SHP77 treated with DMSO at 0.1 percent for 48 hours (cell line): ENCODE results near the gene MAP3K7.

ENCODE experiments used
- DNase-seq: peaks from one replicate; lab custom pipeline; 2025; lab: John Stamatoyannopoulos, UW

MAP3K7 gene

DNA sequence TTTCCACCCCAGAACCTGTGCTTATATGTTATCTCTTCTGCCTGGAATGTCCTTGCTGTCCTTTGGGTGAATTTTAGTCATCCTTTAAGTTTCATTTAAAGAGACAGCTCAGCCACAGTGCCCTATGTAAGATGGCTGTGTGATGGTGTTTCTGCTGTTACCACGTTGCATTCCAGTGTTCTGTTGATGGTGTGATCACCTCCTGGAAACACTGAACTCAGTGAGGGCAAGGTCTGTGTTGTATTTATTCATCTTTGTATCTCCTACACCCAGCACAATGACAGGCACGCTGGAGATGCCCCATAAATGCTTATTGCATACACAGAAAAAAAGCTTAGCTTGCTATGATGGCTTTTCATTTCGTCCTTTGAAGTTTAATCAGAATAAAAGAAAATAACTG lies 102.5 kb downstream of the MAP3K7 start:
- DNase-seq = no peak

DNA sequence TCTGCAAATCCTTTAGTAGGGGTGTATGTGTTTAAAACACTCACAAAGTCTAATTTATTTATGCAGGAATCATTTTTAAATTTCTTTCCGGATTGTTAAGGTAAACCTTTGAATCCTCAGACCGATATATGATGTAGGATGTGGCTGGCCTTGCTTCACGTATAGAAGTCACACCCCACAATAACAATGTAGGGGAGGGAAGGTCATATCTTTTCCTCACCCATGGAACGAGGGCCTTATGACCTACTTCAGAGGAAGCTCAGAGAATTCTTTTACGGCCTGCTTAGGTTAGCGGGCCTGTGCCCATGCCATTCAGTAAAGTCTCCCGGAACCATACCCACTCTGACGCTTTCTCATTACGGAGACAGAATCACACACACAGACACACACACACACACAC lies 102.9 kb downstream of the MAP3K7 start:
- DNase-seq = no peak

DNA sequence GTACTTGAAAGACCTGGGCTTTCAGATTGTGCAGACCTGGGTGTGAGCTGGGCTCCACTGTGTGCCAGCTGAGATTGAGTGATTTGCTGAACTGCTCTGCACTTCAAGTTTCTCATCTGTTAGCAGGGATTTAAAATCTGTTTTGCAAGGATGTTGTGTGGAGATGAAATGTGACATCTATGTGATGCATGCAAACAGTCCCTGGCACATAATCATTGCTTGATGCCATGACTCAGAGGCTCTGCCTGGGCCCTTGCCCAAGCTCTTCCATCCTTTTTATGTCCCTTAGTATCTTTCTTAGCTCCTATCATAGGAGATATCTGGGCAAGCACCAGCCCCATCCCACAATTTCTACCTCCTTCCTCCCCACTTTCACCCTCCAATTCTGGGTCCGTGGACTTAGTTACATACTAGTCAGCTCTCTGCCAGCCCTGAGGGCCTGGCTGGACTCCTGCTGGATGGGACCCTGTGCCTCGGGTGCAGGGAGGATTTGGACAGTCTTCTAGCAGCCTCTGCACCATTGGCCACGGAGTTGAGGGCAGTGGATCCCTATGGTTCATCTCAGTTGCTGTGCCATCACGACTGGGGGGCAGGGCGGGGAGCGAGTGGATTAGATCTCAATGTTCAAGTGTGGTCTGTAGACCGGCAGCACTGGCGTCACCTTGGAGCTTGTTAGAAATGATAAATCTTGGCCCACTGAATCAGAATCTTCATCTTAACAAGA lies 103.6 kb downstream of the MAP3K7 start:
- no peak for DNase-seq

DNA sequence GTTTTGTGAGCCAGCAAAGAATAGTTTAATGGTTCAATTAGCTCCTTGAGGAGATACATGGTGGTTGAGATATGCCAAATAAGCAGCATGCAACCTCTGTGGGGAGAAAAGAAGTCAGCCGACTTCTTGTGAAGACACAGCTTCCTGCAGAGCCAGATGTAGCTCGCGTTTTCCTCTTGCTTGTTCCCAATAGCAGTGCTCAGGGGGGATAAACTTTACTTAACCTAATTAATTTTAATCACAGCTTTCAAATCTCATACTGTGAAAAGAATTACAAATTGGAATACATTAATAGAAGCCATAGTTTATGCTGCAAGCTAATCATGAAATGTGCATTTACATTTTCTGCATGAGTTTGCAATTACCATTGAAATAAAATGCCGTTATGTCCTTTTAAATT lies 106.2 kb downstream of the MAP3K7 start:
- DNase-seq = no peak

DNA sequence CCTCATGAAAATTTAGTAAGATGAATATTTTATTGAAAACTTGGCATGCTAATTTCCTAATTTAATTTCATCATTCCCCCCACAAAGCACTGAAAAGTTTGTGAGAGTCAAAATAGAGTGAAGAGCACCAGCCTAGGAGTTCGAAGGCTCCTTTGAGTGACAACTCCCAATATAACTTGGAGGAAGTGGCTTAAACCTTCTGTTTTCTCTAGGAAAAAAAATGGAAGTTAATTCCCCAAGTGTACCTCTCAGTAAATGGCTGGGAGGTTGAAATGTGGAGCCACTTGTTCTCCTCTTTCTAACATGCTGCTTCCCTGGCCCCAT lies 107.3 kb downstream of the MAP3K7 start:
- no peak for DNase-seq

DNA sequence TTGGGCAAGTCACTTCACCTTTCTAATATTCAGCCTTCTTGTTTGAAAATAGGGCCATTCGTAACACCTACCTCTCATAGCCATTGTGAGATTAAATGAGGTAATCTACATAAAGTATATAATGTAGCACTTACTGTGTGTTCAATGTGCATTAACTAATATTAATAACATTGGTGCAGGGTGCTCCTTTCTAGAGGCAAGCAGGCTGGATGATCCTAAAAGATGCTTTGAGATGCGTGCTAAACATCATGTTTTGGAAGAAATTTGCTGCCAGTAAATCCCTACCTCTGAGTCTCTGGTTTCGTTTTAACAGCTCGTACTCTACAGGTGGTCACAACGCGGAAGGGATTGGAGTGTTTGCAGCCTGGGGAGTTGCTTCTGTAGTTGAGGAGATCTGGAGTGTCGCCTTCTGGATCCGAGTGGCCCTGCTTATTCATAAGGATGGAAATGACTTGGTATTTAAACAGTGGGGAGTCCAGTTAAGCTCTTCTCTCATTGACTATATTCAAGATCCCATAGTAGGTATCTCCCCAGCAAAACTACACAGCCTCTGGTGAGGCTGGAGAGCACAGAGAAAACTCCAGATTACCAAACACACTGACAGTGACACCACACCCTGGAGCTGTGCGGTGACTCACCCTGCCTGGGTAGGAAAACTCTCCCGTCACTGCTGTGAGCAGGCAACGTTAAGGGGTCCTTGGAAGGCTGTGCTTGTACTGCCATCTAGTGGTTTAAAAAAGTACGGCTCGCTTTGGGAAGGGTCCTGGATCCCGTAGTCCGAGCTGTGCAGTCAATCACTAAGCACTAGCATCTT lies 107.9 kb downstream of the MAP3K7 start:
- DNase-seq = peak; percentile 71

DNA sequence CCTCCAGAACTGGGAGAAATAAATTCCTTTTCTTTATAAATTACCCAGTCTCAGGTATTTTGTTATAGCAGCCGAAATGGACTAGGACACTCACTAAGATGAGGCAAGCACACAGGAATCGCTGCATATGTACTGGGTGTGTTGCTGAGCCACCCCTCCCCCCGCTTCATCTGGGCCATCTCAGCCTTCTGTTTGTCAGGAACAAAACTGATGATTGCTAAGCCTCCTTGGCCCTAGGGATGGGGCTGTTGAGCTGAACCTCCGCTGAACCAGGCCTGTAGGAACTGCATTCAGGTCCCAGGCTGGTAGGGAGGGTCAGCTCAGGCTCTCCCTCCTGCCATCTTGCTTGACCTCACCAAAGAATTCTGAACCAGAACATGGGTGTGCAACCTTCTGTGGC lies 108.6 kb downstream of the MAP3K7 start:
- DNase-seq = no peak

DNA sequence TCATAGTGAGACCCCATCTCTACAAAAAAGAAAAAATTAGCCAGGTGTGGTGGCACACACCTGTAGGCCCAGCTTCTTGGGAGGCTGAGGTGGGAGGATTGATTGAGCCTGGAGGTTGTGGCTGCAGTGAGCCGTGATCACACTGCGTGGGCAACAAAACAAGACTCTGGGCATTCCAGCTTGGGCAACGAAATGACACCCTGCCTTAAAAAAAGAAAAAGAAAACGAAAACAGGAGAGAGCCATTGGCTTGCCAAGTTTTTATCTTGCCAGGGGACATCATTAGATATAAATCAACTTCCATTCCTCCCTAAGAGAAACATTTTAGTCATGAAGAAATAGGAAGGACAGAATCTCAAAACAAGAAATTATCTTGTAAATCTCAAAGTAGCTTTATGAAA lies 109.5 kb downstream of the MAP3K7 start:
- no peak for DNase-seq

DNA sequence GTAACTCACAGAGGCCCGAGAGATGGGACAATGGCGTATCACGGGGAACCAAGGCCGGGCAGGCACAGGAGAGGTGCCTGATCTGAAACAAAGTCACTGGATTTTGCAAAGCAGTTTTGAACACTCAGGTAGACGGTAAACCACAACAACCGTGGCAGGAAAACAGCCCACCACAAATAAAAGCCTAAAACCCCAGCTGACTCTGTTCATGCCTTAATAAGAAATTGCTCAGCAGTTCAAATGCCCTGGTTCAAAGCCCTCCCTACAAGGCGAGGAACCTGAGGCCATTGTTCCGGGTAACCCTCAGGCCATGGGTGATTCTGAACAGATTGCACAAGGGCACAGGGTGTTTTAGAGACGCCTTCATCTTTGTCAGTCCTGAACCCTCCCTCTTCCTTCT lies 114.2 kb downstream of the MAP3K7 start:
- no peak for DNase-seq

DNA sequence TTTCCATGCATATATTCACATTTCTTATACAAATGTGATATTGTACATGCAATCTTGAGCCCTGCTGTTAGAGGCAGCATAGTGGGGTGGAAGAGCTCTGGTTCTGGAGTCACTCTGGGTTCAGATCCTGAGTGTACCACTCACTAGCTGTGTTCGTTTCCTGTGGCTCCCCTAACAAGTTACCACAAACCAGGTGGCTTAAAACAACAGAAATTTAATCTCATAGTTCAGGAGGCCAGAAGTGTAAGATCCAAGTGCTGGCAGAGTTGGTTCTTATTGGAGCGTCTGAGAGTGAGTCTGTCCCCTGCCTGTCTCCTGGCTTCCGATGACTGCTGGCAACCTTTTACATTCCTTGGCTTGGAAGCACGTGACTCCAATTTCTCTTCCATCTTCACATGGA lies 115.6 kb downstream of the MAP3K7 start:
- no peak for DNase-seq

DNA sequence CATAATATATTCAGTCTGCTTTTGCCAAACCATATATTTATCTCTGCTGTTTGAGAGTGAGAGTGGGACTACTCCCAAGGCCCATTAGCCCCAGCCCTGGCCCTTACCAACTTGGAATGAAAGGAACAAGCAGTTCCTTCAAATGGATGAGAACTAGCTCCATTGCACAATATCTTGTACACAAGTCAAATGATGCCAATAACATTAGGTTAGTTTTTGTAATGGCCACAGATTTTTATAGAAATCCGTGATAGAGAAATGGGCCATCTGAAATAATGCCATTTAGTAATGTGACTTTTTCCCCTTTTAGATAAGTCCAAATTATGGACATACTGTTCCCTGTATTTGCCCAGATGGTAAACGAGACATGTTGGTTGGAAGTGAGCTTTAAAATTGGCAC lies 117.0 kb downstream of the MAP3K7 start:
- DNase-seq = no peak

DNA sequence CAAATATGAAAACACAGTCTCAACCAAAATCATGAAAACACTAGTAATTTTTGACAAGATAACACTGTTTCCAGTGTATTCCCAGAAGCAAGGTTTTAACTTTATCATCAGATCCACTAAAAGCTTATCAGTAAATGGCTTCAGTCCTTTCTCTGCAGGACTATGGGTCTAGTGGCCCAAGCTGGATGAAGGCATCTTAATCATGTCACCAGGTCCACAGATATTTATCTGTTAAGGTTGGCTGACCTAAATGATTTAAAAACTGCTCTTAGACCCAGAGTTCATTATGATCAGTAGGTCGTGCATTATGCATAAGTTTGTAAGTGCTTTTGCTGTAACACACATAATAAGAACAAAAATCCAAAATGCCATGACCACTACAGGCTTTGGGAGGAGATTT lies 118.0 kb downstream of the MAP3K7 start:
- DNase-seq = no peak

DNA sequence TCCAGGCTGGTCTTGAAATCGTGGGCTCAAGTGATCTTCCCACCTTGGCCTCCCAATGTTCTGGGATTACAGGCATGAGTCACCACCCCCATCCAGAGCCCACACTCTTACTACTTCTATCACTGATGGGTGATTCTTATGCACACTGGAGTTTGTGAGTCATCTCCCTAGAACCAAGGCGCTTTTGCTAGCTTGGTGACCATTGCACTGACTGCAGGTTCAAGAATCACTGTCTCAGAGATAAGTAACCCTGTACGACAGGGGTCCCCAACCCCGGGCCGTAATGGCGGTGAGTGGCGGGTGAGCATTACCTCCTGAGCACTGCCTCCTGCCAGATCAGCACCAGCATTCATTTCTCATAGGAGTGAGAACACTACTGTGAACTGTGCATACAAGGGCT lies 118.8 kb downstream of the MAP3K7 start:
- DNase-seq = no peak

DNA sequence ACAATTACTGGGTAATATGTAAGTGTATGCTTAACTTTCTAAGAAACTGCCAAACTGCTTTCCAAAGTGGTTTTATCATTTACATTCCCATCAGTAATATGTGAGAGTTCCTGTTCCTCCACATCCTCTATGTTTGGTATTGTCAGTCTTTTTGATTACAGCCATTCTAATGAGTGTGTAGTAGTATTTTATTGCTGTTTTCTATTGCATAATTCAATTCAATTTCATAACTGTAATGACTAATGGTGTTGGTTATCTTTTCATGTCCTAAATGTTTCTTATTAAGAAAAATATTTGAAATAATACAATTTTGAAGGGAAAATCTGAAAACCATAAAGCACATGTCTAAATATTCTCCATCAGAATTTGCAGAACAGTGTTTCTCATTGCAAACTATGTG lies 119.3 kb downstream of the MAP3K7 start:
- no peak for DNase-seq

DNA sequence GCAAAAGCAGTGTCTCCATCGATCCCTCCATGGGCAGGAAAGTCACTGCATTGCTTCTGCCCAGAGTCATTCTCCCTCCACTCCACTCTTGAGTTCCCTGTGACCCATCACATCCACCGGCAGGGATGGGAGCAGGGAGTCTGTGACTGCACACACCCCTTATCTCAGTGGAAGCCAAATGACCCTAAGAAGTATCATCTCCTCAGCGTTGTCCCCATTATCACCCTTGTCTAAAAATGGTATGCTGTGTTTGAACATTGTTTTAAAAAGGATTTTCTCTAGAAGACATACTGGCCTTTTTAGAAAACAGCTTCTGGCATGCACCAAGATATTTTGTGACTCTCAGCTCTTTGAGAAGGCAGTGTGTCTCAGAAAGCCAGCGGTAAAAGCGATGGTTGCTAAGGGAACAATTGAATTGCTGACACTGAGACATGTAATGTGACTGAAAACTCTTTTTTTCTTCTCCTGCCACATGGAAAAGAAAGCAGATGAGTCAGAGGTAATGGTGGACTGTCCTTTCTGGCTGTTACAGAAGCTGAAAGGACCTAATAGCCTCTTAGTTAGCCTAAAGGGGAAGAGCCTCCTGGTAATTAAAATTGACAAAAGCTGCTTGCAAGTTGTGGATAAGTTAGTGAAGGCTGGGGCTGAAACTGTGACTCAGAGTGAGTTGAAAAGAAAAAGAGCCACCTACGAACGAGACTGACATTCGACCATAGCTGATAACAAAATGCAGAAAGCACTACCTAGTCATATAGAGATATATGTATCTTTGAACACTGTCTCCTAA lies 120.5 kb downstream of the MAP3K7 start:
- DNase-seq = no peak

DNA sequence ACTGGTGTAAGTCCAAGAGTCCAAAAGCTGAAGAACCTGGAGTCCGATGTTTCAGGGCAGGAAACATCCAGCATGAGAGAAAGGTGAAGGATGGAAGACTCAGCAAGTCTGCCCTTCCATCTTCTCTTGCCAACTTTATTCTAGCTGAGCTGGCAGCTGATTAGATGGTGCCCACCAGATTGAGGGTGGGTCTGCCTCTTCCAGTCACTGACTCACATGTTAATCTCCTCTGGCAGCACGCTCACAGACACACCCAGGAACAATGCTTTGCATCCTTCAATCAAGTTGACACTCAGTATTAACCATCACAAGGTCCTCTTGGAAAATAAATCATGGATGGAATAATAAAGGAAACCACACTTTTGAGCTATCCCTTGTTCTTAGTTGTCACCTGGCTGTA lies 121.2 kb downstream of the MAP3K7 start:
- DNase-seq = no peak

DNA sequence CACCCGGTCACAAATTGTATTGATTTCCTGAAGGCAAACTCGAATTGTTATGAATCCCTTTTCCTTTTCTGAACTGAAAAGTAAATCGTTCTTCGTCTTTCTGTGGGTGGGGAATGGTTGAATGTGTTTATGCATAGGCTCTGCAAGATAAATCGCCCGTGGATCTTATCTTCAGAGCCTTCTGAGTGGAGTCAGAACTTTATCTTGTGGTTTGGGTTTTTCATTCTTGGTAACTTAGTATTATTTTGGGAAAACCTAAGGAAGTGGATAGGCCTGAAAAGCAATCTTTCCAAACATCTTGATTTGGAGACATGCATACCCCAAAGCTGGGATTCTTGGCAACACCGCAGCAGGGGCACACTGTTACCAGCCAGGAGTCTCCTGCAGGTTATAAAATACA lies 122.4 kb downstream of the MAP3K7 start:
- DNase-seq = no peak

DNA sequence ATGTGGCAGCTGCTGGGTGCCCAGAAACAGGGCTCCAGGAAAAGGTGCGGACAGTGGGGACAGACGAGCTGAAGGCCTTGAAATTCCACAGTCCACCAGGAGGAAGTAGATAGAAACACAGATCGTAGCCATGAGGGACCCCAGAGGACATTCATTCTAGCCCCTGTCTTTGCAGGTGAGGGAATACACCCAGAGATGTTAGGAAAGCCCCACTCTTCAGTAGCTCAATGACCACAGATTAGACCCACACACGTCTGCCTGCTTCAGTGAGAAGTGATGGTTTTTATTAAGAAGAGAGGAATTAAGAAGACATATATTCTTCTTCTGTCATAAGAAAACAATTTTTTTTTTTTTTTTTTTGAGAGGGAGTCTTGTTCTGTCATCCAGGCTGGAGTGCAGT lies 123.0 kb downstream of the MAP3K7 start:
- DNase-seq = no peak
